NCI-H146 treated with DMSO at 0.1 percent for 48 hours (cell line): ENCODE results near the gene HBG2.
"Not testable (repeated sequence)": the region's sequence is repeated elsewhere in the genome, so short reads cannot be mapped to it uniquely, and the experiment has no call there.

Experiments used
- DNase-seq: peaks from one replicate; lab custom pipeline; 2025; ENCODE audit not compliant: unreplicated experiment; lab: John Stamatoyannopoulos, UW

HBG2 gene

DNA sequence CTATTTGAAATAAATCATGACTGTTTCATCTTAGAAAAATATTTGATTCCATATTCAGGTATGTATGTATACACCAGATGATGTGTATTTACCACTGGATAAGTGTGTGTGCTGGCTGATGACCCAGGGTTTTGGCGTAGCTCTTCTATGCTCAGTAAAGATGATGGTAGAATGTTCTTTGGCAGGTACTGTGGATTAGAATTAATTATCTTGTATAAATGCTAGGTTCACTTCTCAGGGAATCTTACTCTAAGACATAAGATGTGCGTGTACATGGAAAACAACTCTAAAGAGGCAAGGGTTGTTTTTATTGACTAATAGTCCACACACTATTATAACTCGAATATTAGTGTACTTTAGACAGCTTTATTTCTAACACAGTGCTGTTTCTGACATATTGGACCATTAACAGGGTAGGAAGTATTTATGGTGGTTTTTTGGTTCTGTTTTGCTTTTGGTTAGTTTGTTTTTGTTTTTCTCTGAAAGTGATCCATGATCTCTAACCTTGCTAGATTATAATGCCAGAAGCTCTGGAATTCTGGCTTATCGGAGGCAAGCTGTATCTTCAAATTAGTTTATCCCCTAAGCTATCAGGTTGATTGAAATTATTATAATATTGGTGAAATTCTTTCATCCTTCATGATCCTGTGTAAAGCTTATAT, 3.9 kb downstream of the HBG2 start:
- no peak for DNase-seq

- not testable (repeated sequence) for DNase-seq
These were observed 4.7 kb downstream of the HBG2 start, which contains the start of gene HBG1 for GRCh38 chr11:5249807-5250396. Gene HBG1 (minus strand): TSS chr11:5249857. CDS start chr11:5249804, 53 bp downstream.

GRCh38 chr11:5248498-5248897, 6.1 kb downstream of the HBG2 start:
- DNase-seq, result not testable (repeated sequence)

DNA sequence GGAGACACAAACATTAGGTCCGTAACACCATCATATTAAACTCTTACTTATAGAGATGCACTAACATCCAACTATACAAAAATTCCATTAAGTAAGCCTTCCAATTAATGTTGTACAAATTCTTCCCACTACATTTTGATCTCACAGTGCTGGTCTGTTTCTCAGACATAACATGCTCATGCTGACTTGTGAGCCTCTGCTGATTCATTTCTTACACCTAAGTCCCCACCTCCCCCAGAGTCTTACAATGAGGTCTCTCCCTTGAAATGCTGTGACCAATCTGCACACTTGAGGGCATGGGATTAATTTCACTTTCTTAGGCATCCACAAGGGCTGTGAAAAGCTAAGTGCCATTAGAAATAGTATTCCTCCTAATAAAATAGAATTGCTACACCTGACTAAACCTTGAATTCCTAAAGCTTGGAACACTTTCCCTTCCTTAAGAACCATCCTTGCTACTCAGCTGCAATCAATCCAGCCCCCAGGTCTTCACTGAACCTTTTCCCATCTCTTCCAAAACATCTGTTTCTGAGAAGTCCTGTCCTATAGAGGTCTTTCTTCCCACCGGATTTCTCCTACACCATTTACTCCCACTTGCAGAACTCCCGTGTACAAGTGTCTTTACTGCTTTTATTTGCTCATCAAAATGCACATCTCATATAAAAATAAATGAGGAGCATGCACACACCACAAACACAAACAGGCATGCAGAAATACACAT, 6.9 kb downstream of the HBG2 start:
- DNase-seq, result no peak

DNA sequence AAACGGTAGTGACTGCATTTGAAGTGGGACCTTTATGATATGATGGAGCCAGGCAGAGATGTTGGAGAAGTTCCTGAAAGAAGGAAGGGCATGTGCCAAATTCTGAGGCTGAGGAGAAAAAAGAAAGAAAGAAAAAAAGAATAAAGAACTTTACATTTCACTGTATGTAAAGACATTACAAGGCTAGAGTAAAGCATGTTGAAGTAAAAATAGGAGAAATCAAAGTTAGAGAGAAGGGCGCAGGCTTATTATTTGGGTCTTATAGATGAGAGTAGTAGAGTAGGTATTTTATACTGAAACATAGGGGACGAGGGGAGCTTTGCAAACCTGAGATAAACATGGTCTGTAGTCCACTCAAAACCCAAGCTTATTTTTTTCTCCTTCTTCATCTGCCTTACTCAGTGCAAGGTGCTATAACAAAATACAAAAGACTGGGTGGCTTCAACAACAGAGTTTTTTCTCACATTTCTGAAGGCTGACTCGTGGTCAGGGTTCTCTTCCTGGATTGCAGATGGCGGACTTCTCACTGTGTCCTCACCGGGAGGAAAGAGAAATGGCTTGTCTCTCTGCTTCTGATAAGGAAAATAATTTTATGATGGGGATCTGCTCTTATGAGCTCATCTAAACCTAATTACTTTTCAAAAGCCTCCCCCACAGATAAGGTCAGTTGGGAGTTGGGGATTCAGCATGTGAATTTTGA, 7.7 kb downstream of the HBG2 start:
- no peak for DNase-seq

- DNase-seq, result no peak
These were observed 9.4 kb downstream of the HBG2 start for GRCh38 chr11:5245155-5245554.

- no peak for DNase-seq
These were observed 10.8 kb downstream of the HBG2 start for GRCh38 chr11:5243816-5244180.

- DNase-seq, result no peak
These were observed 11.4 kb downstream of the HBG2 start for GRCh38 chr11:5242933-5243815.

GRCh38 chr11:5242208-5242607, 12.4 kb downstream of the HBG2 start:
- DNase-seq, result no peak

DNA sequence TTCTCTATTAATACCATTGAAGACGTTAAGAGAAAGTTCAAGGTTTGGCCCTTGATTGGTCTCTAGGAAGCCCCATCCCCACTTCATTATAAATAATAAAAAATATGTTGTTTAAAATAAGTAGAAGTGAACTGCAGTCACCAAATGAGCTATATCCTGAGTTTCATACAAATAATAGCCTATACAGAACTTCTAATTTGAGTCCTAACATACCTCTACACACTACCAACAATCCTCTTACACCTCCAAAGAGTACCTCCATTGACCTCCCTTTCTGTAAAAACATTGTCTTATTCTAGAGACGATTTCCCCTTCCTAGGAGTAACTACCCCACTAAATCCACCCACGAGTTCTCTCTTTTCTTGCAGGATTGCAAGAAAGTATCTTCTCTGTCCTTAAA, 13.1 kb downstream of the HBG2 start:
- no peak for DNase-seq

DNA sequence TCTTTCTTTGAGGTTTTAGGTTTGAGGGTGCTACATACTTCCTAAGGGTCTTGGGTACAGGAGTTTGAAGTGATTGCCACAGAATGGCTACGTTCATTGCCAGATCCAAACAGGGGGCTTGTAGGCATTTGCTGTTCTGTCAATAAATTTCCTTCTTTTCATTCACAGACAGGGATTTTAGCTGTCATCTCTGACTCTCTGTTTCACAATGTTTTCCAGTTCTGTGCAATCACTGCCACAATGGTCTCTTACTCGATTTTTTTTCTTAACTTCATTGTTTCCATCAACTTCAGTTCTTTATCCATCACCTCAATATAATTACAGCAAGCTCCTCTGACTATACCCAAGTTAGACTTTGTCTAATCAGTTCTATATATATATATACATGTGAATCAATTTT, 14.1 kb downstream of the HBG2 start:
- DNase-seq, result no peak

DNA sequence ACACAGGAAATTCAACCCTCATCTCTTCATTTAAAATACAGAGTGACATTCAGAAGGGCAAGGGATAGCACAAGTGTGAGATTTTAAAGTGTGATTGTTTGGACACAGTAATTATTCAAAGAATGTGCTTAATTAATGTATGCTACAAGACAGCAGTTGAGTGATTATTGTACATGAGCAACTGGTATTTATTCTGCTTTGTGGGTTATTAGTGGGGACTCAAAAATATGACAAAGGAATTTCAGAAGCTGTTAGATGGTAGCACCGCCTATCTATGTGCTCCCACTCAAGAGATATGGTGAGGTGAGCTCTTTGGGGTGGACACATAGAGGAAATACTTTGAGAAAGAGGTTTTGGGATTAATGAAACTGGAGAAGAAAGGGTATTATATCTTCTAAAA, 14.5 kb downstream of the HBG2 start:
- no peak for DNase-seq

DNA sequence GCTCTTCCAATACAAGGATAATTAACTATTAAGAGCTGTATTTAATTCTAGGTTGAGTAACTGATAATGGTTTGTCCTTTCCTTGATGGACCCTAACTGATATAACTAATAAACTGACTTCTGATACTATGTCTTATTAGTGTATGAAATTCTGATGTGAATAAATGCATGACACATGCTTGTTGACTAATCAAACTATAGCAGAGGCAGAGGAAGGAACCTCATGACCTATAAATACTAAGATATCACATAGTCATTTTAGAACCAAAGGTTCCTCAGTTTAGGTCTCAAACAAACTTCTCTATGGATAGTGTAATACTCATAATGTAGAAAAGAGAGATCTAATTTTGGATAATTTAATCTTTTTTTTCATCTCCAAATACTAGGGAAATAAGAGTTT, 15.5 kb downstream of the HBG2 start:
- DNase-seq, result no peak

- no peak for DNase-seq
These were observed 16.1 kb downstream of the HBG2 start for GRCh38 chr11:5238486-5238885.

GRCh38 chr11:5237420-5237819, 17.2 kb downstream of the HBG2 start:
- no peak for DNase-seq

GRCh38 chr11:5235364-5236095, 19.1 kb downstream of the HBG2 start:
- no peak for DNase-seq

GRCh38 chr11:5234381-5234834, 20.2 kb downstream of the HBG2 start, which contains the start of gene HBD:
Gene HBD (minus strand): TSS chr11:5234483. CDS start chr11:5234433, 50 bp downstream.
- DNase-seq, result no peak

- no peak for DNase-seq
These were observed 21.3 kb downstream of the HBG2 start for GRCh38 chr11:5233307-5233706.

- no peak for DNase-seq
These were observed 21.8 kb downstream of the HBG2 start for GRCh38 chr11:5232821-5233220.

DNA sequence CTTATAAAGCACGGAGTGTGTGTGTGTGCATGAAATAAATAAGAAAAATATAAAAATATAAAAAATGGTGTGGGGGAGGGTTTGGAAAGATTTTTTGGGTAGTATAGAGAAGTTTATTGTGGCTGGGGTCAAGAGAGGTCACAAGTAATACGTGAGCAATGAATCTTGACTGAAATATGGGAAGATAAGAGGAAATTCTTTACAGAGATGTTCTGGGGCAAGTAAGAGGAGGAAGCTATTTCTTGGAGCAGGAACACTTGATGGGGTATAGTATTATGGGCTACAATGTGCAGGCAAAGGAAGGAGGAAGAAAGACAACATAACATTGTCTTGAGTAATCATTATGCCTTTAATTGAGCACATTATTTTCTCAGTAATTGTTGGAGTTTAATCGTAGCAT, 22.4 kb downstream of the HBG2 start:
- no peak for DNase-seq
